Measurements from ENCODE around the gene SORL1-AS1.
"Not testable (repeated sequence)": the region's sequence is repeated elsewhere in the genome, so short reads cannot be mapped to it uniquely, and the experiment has no call there.

SORL1-AS1 gene

DNA sequence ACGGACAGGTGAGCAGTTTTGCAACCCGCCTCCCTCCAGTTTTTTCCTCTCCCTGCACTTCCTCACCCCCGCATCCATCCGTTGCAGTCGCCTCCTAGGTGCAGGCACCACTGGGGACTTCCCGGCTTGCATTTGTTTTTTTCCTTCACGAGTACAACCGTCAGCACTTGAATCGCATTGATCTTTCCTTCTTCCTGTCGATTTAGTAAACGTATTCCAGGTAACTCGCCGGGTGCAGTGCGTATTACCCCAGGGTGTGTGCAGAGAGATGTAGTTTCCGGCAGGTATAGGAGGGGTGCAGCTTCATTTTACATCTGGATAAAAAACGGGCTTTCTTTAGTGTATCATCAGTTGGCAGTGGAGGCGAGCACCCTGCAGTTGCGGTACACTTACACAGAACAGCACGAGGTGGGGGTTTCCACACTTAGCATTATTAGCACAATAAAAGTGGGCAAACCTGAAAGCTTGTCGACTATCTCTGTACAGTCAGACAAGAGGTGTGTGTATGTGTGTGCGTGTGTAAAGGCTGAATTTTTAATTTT lies at the start of gene SORL1-AS1:
Gene SORL1-AS1 (minus strand): TSS at position 359 of the 542 bp plus-strand sequence.
- no peak for DNase-seq (ENCODE audit: low read depth)

DNA sequence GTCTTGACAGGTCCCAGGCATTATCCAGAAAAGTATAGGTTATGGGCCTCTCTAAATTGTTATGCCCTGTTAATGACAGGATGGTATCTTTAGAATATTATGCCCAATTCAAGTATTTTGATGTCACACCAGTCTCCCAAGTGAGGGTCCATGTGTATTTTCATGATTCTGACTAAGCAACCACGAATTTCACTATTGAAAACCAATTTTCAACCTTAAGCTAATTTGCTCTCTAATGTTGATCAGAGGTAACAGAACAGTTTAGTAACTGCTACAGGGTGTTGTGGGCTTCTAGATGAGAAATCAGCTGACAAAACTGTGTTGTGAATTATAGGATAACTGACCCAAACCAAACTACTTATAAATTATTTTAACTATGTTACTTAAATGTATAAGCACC lies 48.0 kb upstream of the SORL1-AS1 start:
- no peak for DNase-seq (ENCODE audit: low read depth)

DNA sequence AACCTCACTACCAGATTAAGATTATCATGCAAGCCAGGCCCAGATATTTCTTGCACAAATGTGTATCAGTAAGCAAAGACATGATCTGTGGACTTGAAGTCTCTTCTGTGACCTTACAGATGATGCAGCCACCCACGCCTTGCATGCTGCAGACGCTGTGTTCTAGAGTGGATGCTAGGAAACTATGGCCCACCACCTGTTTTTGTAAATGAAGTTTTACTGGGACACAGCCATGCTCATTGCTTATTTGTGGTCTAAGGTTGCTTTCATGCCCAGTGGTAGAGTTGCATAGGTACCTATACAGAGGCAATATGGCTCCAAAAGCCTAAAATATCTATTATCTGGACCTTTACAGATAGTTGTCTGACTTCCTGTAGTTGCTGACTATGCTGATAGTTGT lies 47.5 kb upstream of the SORL1-AS1 start:
- no peak for DNase-seq (ENCODE audit: low read depth)

GRCh38 chr11:121499405-121499804 lies 46.6 kb upstream of the SORL1-AS1 start:
- DNase-seq (ENCODE audit: low read depth): peak; percentile 10

- DNase-seq (ENCODE audit: low read depth): no peak
Measured at GRCh38 chr11:121497176-121497998, 44.6 kb upstream of the SORL1-AS1 start.

GRCh38 chr11:121494355-121495099 lies 41.8 kb upstream of the SORL1-AS1 start:
- no peak for DNase-seq (ENCODE audit: low read depth)

DNA sequence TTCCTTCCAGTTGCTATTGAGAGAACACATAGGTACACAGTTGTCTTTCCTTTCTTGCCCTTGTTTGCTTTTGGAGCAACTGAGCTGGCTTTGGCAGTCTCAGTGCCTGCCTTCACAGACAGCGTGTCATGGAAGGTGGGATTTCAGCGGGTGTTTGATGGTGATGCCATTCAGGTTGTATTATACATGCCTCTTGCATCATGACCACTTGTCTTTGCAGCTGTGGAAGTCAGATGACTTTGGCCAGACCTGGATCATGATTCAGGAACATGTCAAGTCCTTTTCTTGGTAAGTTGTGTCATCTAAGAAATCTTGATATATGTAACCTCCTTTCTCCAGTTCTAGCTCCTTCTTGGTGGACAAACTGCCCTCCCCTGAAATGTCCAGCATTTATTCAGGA lies 37.1 kb upstream of the SORL1-AS1 start:
- DNase-seq (ENCODE audit: low read depth): no peak

DNA sequence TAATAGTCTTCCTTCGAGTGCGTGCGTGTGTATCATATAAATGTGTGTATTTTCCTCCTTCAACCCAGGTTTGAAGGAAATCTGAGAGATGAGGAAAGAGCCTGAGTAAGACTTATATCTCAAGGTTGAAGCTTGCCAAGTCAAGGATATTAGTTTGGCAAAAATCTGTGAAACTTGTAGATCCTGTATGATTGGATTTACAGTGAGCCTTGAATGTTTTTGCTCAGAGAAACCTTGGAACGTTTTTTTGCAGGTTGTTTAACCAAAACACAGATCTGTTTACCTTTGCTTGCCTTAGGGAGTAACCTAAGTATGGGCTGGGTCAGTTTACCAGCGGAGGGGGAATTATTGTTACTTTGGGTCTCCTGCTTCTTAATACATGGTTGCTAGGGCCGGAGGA lies 35.9 kb upstream of the SORL1-AS1 start:
- no peak for DNase-seq (ENCODE audit: low read depth)

DNA sequence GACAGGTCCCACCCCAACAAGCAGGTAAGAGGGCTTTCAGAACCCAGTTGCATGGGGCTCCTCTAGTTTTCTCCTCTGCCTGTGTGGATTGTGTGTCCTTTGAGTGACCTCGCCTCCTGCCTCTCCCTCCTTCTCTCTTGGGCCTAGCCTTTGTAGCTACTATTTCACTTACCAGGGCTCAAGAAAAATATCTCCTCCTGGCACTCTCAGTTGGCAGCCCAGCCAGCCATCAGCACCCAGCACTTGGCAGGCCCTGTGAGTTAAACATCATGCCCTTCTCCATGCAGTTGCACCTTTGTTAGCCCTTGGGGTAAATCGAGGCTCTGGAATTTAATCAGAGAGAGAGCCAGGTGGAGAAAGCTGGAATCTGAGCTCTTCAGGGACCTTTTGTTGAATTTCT lies 35.4 kb upstream of the SORL1-AS1 start:
- DNase-seq (ENCODE audit: low read depth): no peak

- no peak for DNase-seq (ENCODE audit: low read depth)
Measured at GRCh38 chr11:121487191-121487590, 34.4 kb upstream of the SORL1-AS1 start.

DNA sequence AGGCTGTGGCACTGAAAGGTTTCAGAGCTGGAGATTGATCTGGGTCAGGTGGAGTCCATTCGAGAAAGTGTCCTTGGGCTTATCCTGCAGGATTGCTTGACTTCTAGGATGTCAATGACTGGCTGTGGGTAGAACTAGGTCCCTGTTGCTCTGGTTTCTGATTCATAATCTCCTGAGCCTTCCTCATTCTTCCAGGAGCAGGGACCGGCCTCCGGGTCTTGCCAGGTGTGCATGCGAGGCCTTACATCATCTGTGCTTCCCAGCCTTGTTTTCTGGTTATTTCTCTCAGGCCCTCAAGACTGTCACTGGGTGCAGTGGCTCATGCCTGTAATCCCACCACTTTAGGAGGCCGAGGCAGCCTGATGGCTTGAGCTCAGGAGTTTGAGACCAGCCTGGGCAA lies 33.3 kb upstream of the SORL1-AS1 start:
- DNase-seq (ENCODE audit: low read depth): no peak

DNA sequence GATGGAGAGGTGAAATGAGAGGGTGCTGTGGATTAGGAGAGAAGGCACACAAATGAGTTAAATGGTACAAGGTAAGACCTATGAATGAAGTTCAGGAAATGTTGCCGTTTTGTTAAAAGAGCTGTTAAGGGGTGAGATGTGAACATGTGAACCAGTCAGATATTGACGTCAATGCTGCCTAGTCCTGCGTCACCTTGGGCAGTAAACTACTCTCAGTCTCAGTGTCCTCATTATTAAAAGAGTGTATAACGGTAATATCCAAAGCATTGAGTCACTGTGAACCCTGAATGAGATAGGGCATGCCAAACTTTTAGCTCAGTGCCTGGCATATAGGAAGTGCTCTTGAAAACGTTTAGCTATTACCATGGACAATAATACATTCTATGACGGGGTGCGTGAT lies 32.4 kb upstream of the SORL1-AS1 start:
- no peak for DNase-seq (ENCODE audit: low read depth)

DNA sequence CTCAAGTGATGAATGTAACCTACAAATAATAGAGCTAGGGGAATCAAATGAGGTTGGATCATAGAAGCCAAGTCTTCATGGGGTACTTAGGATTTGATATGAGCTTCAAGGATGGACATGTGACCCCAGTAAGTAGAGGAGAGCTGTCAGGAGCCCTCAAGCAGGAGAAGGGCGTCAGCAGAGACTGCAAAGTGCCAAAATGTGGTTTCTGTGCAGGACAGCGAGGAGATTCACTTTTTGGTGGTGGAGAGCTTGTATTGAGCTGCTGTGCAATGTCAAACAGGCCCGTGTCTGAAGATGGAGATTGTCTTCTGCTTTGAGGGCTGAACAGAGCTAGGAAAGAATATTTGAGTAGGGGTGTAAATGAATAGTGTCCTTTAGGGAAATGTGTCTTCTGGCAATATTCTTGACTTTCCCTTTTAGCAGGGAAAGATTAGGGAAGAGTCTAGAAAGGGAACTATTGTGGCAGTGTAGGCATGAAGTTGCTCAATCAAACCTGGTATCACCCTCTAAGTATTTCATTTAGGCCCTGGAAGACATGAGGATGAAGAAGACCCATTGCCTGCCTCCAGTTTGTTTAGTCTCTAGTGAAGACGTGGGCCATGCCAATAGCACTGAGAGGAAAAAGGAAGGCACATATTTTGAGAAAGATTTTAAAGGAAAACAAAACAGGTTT lies 31.2 kb upstream of the SORL1-AS1 start:
- DNase-seq (ENCODE audit: low read depth): no peak

DNA sequence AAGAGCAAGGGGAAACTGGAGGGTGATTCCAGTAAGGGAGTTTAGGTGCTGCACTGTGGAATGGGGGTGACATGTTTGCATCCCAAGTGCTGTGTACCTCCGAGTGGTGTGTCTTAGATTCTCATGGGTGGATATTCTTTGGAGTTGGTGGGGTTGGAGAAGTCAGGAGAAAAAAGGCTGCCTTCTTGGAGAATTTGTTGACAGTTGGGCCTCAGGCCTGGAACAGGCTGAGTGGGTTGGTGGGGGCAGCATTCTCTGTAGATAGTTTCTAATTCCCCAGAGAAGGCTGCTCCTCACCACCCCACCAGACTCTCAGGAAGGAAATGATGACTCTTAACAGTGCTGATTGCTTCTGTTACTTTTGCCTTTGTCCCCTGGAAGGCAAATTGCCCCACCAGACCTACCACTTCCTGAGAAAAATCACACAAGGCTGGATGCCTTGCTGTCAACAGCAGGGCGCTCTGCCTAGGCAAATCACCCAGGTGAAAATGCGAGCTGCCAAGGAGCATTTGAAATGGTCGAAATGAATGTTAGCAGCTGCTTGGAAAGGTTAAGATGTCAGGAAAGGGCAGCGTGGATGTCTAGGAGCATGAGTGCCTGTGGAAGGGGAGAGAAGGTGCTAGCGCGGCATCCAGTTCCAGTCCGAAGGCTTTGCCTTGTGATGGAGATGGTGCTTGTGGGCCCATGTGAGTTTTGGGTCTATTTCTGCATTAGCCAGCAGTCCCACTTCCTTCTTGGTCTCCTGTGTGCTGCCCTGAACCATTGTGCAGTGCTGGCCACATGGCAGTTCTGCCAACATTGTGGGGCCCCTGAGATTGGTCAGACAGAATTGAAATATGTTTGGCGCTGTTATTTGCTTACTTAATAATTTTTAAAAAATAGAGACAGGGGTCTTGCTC lies 29.7 kb upstream of the SORL1-AS1 start:
- no peak for DNase-seq (ENCODE audit: low read depth)

DNA sequence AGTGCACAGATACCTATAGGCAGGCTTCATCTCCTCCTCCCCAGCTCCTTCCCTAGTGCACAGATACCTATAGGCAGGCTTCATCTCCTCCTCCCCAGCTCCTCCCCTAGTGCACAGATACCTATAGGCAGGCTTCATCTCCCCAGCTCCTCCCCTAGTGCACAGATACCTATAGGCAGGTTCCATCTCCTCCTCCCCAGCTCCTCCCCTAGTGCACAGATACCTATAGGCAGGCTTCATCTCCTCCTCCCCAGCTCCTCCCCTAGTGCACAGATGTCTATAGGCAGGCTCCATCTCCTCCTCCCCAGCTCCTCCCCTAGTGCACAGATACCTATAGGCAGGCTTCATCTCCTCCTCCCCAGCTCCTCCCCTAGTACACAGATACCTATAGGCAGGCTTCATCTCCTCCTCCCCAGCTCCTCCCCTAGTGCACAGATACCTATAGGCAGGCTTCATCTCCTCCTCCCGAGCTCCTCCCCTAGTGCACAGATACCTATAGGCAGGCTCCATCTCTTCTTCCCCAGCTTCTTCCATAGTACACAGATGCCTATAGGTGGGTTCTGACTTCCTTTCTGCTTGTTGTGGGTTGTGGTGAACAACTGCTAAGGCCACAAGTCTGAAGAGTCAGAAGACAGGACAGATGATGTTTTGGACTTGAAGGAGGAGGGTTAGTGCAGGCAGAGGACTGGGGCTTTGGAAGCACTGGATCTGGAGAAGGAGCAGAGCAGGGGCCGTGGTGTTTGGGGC lies 28.9 kb upstream of the SORL1-AS1 start:
- not testable (repeated sequence) for DNase-seq (ENCODE audit: low read depth)

GRCh38 chr11:121479698-121480238 lies 27.0 kb upstream of the SORL1-AS1 start:
- DNase-seq (ENCODE audit: low read depth): no peak

DNA sequence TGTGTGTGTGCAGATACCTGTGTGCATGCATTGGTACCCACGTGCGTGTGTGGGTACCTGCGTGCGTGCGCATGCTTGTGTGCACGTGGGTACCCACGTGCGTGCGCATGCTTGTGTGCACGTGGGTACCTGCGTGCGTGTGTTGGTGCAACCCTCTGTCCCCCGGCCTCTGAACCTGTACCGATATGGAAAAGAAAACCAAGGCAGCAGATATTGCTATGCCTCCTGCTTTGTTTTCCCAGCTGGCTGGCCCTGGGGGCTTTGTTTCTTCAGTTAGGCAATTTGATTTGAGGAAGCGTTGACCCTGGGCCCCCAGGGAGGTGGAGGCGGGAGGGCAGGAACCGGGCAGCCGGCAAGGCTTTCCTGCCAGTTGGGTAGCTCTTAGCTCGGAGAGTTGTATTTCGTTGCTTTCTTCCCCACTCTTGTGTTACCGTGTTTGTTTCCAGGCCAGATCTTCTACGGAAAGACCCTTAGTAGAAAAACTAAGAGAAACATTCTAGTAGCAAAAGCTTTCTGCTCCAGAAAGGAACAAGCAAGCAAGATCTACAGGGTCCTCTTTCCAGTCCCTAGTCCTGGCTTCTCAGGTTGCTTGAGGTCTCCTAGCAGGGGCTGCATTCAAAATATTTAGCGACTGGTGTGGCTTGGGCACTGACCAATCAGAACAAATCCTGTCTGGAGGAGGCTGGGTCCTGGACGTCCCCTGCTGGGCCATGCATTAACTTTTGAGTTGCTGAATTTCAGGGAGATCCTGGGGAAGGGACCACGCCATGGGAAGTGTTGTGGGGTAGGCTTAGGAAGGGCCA lies 26.3 kb upstream of the SORL1-AS1 start:
- DNase-seq (ENCODE audit: low read depth): no peak

DNA sequence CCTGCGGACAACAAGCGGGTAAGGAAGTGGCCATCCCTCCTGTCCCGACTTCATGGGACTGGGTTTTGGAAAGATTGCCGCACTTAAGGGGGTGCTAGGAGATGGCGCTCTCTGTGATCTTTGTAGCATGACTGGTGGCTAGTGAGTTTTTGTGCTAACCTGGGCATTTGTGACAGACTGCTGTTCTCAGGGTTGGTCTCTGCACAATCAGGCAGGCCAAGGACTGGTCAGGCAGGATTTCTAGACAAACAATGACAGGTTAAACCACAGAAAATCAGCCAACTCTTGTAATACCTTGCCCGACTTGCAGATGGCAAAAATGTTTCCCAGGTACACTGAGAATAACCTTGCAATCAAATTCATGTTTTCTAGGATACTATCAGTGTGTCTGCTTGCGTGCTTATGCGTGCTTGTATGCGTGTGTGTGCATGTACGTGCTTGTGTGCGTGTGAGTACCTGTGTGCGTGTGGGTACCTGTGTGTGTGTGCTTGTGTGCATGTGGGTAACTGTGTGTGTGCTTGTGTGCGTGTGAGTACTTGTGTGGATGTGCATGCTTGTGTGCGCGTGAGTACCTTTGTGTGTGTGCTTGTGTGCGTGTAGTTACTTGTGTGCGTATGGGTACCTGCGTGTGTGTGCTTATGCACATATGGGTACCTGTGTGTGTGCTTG lies 25.6 kb upstream of the SORL1-AS1 start:
- no peak for DNase-seq (ENCODE audit: low read depth)

- DNase-seq (ENCODE audit: low read depth): no peak
Measured at GRCh38 chr11:121476379-121477032, 23.7 kb upstream of the SORL1-AS1 start.
